ENCODE measurements around the gene GABRB2. TPM values are rescaled to one million over a fixed set of nuclear protein-coding genes. Genes with fewer than 3 reads are reported as not detected.
"Not testable (repeated sequence)": the region's sequence is repeated elsewhere in the genome, so short reads cannot be mapped to it uniquely, and the experiment has no call there.

The GABRB2 gene
- total RNA-seq, 3 donors from 2014 or later (not counting 1 experiment from before 2014, with no cell fraction given): not detected

DNA sequence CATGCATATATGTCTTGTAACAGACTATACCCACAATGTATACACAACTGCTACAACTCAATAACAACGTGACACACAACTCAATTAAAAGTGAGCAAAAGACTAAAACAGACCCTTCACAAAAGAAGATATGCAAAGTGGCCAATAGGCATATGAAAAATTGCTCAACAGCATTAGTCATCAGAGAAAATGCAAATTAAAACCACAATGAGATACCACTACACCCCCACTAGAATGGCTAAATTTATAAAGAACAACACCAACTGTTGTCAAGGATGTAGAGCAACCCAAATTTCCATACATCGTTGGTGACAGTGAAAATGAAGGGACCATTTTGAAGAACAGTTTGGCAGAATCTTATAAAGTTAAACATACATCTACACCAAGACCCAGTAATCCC lies 38.9 kb downstream of the GABRB2 start:
- Mint-ChIP-seq H3K4me3 (no peak overlapping the region), H3K27ac (no peak overlapping the region), H3K9me3 (peaks cover 10 to 12% of the 10 kb centered on the region in 2 donors), H3K4me1 (no peaks in the 10 kb centered on the region), H3K36me3 (peaks cover 3% of the 10 kb centered on the region), H3K27me3 (ENCODE audit: low read depth in 2 of 2) (no peaks in the 10 kb centered on the region)
- intact Hi-C loops (cut with micrococcal nuclease): no loop called here
- Histone ChIP-seq H3K27me3 (ENCODE audit: control insufficient read depth, insufficient read depth, low read length) (no peaks in the 10 kb centered on the region), H3K4me1 (ENCODE audit: control insufficient read depth, insufficient read depth, low read length) (no peaks in the 10 kb centered on the region), H3K27ac (ENCODE audit: low read length) (no peak overlapping the region), H3K36me3 (ENCODE audit: control insufficient read depth, insufficient read depth, low read length) (no peaks in the 10 kb centered on the region), H3K9me3 (ENCODE audit: control insufficient read depth, insufficient read depth, low read length) (no peaks in the 10 kb centered on the region), H3K4me3 (ENCODE audit: low read length) (no peak overlapping the region)
- DNase-seq: no peak
- TF ChIP-seq, protein P1, sequence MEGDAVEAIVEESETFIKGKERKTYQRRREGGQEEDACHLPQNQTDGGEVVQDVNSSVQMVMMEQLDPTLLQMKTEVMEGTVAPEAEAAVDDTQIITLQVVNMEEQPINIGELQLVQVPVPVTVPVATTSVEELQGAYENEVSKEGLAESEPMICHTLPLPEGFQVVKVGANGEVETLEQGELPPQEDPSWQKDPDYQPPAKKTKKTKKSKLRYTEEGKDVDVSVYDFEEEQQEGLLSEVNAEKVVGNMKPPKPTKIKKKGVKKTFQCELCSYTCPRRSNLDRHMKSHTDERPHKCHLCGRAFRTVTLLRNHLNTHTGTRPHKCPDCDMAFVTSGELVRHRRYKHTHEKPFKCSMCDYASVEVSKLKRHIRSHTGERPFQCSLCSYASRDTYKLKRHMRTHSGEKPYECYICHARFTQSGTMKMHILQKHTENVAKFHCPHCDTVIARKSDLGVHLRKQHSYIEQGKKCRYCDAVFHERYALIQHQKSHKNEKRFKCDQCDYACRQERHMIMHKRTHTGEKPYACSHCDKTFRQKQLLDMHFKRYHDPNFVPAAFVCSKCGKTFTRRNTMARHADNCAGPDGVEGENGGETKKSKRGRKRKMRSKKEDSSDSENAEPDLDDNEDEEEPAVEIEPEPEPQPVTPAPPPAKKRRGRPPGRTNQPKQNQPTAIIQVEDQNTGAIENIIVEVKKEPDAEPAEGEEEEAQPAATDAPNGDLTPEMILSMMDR (IDR thresholded peaks at IDR 0.05): no peak
- 44% methylated on average over 1 of the region's 2 CpGs for WGBS (ENCODE audit: insufficient coverage)
- no peak for ATAC-seq

DNA sequence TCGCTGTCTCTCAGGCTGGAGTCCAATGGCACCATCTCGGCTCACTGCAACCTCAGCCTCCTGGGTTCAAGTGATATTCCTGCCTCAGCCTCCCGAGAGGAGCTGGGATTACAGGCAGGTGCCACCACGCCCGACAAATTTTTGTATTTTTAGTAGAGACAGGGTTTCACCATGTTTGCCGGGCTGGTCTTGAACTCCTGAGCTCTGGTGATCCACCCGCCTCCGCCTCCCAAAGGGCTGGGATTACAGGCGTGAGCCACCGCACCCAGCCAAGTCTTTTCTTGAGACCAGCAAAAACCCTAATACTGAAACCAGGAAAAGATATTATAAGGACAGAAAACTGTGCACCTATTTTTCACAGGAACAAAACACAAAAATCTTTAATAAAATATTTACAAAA lies 41.4 kb downstream of the GABRB2 start:
- not testable (repeated sequence) for H3K4me3 Mint-ChIP-seq, DNase-seq, H3K4me1 Mint-ChIP-seq

DNA sequence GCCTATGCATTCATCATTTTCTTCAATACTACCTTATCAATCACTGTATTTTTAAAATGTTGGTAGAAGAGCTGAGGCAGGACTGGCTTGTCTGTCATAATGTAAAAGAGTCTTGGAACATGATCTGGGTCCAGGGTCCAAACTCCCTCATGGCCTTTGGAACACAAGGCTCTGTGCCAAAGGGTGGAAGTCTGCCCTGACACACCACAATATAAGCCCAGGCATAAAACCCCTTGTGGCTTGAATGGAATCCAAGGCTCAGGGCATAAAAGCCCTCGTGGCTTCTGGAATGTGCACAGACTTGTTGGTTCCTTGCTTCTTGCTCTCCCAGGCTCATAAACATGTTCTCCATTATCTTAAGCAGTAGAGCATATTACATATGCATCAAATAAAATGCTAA lies 48.0 kb downstream of the GABRB2 start:
- Mint-ChIP-seq H3K27me3 (ENCODE audit: low read depth in 2 of 2) (no peaks in the 10 kb centered on the region), H3K27ac (no peak overlapping the region), H3K4me1 (no peaks in the 10 kb centered on the region), H3K36me3 (no peaks in the 10 kb centered on the region), H3K9me3 (peaks cover 6 to 15% of the 10 kb centered on the region in 2 donors), H3K4me3 (no peak overlapping the region)
- Histone ChIP-seq H3K27me3 (ENCODE audit: control insufficient read depth, insufficient read depth, low read length) (no peaks in the 10 kb centered on the region), H3K27ac (ENCODE audit: low read length) (no peak overlapping the region), H3K4me3 (ENCODE audit: low read length) (no peak overlapping the region), H3K36me3 (ENCODE audit: control insufficient read depth, insufficient read depth, low read length) (no peaks in the 10 kb centered on the region), H3K4me1 (ENCODE audit: control insufficient read depth, insufficient read depth, low read length) (no peaks in the 10 kb centered on the region), H3K9me3 (ENCODE audit: control insufficient read depth, insufficient read depth, low read length) (no peaks in the 10 kb centered on the region)
- ATAC-seq (no peak), DNase-seq (no peak)
- TF ChIP-seq, protein P1 (IDR thresholded peaks at IDR 0.05): no peak
- intact Hi-C loops (cut with micrococcal nuclease): no loop called here
- WGBS (ENCODE audit: insufficient coverage): 61% methylated on average over 1 of the region's 1 CpG

More for the DNA sequence above, 41.4 kb downstream of the GABRB2 start:
- H3K27ac ChIP-seq (ENCODE audit: low read length); H3K36me3 ChIP-seq (ENCODE audit: control insufficient read depth, insufficient read depth, low read length); H3K9me3 ChIP-seq (ENCODE audit: control insufficient read depth, insufficient read depth, low read length); H3K36me3 Mint-ChIP-seq; H3K4me3 ChIP-seq (ENCODE audit: low read length); ATAC-seq; H3K27me3 ChIP-seq (ENCODE audit: control insufficient read depth, insufficient read depth, low read length); H3K27ac Mint-ChIP-seq; intact Hi-C loops (cut with micrococcal nuclease); H3K27me3 Mint-ChIP-seq (ENCODE audit: low read depth in 2 of 2); H3K4me1 ChIP-seq (ENCODE audit: control insufficient read depth, insufficient read depth, low read length): not testable (repeated sequence)
- H3K9me3 Mint-ChIP-seq: peaks cover 7 to 12% of the 10 kb centered on the region in 2 donors
- 94% methylated on average over 10 of the region's 10 CpGs for WGBS (ENCODE audit: insufficient coverage)

DNA sequence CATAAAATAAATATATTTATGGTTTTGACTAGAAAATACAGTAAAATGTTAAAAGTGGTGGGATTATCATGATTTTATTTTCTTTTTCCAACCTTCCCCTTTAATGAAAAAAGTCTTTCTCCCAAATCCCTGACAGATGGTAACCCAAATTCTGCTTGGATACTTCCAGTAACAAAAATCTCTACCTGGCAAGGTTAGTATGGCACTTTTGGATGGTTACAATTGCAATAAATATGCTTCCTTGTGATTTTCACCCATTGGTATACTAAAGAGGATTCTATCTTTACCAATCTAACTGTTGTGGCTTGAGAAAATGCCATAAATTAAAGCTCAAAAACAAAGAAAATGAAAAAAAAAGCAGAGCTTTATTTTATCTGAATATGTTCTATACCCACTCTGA lies 62.8 kb downstream of the GABRB2 start:
- no peaks in the 10 kb centered on the region for H3K27me3 ChIP-seq (ENCODE audit: control insufficient read depth, insufficient read depth, low read length)
- no peak overlapping the region for H3K27ac ChIP-seq (ENCODE audit: low read length)
- Mint-ChIP-seq H3K4me1 (no peaks in the 10 kb centered on the region), H3K36me3 (no peaks in the 10 kb centered on the region), H3K27ac (no peak overlapping the region), H3K4me3 (no peak overlapping the region), H3K27me3 (ENCODE audit: low read depth in 2 of 2) (no peaks in the 10 kb centered on the region), H3K9me3 (peaks cover 0 to 9% of the 10 kb centered on the region in 2 donors)
- H3K9me3 ChIP-seq (ENCODE audit: control insufficient read depth, insufficient read depth, low read length): no peaks in the 10 kb centered on the region
- no peaks in the 10 kb centered on the region for H3K4me1 ChIP-seq (ENCODE audit: control insufficient read depth, insufficient read depth, low read length)
- intact Hi-C loops (cut with micrococcal nuclease): no loop called here
- no peaks in the 10 kb centered on the region for H3K36me3 ChIP-seq (ENCODE audit: control insufficient read depth, insufficient read depth, low read length)
- no peak for ATAC-seq
- H3K4me3 ChIP-seq (ENCODE audit: low read length): no peak overlapping the region
- TF ChIP-seq, protein P1 (IDR thresholded peaks at IDR 0.05): no peak
- no peak for DNase-seq
